ENCODE measurements around the gene SMOC1. TPM values are rescaled to one million over a fixed set of nuclear protein-coding genes. Genes with fewer than 3 reads are reported as not detected.

The SMOC1 gene
- polyA plus RNA-seq, 3 donors: not detected

- no peak overlapping the region for H3K27ac Mint-ChIP-seq
Observed at GRCh38 chr14:70021548-70022220, 142.5 kb downstream of the SMOC1 start.

More at GRCh38 chr14:70021548-70022220, 142.5 kb downstream of the SMOC1 start:
- no peak for TF ChIP-seq CTCF (IDR thresholded peaks at IDR 0.05)
- H3K79me2 ChIP-seq (ENCODE audit: insufficient read depth, low read length): no peaks in the 10 kb centered on the region
- no peak overlapping the region for H3K4me3 Mint-ChIP-seq
- H3K27ac ChIP-seq (ENCODE audit: low read depth in 1 of 2, low read length in 2 of 2): no peak overlapping the region
- WGBS (ENCODE audit: insufficient coverage): 80% methylated on average over 1 of the region's 8 CpGs
- DNase-seq: no peak
- H3K36me3 ChIP-seq (replicated peaks in 1 of 2; ENCODE audit: control insufficient read depth in 1 of 2, insufficient read depth in 2 of 2, low read length in 2 of 2): no peaks in the 10 kb centered on the region
- no peak overlapping the region for H2AFZ ChIP-seq (ENCODE audit: insufficient read depth, low read depth, low read length, poor library complexity, severe bottlenecking)
- intact Hi-C loops (cut with micrococcal nuclease): loop anchor here in 1 of 2 donors (10.0 kb wide), 1 partner anchor 437 kb away; no protein-coding TSS in a partner anchor
- no peaks in the 10 kb centered on the region for H3K27me3 ChIP-seq (ENCODE audit: control insufficient read depth in 2 of 2, insufficient read depth in 2 of 2, low read length in 2 of 2)
- peak overlapping the region; percentile 22 for H3K9ac ChIP-seq (ENCODE audit: insufficient read depth, low read length, poor library complexity, severe bottlenecking)
- no peak overlapping the region for H3K4me3 ChIP-seq (replicated peaks in 1 of 3; ENCODE audit: low read depth in 2 of 3, low read length in 3 of 3)
- H3K9me3 ChIP-seq (replicated peaks in 1 of 2; ENCODE audit: control insufficient read depth in 1 of 2, insufficient read depth in 1 of 2, low read length in 2 of 2): no peaks in the 10 kb centered on the region
- H3K27me3 Mint-ChIP-seq (ENCODE audit: low read depth in 3 of 3): peaks cover 0 to 5% (median 0%) of the 10 kb centered on the region in 3 donors
- H3K9me3 Mint-ChIP-seq: peaks cover 0 to 2% (median 0%) of the 10 kb centered on the region in 7 donors
- H3K4me1 Mint-ChIP-seq: peaks cover 37% of the 10 kb centered on the region
- no peaks in the 10 kb centered on the region for H4K20me1 ChIP-seq (ENCODE audit: insufficient read depth, low read length)
- H3K36me3 Mint-ChIP-seq: no peaks in the 10 kb centered on the region
- H3K4me2 ChIP-seq (replicated peaks; ENCODE audit: extremely low read depth, low read length, poor library complexity, severe bottlenecking): no peak overlapping the region
- H3K4me1 ChIP-seq (ENCODE audit: control insufficient read depth in 1 of 2, insufficient read depth in 2 of 2, low read length in 2 of 2): peaks cover 29 to 41% of the 10 kb centered on the region in 2 donors
